Mesendoderm (in vitro differentiated cells): ENCODE data around the gene STXBP1.

Experiments
- DNase-seq: peaks from one replicate; pipeline ENCODE4 v3.0.0; 2013
- H2AK5ac ChIP-seq: 2 replicates; pipeline ENCODE4 v1.6.1; 2013; ENCODE audit warnings: low read length, inconsistent platforms
- H2BK120ac ChIP-seq: 2 replicates; pipeline ENCODE4 v1.6.1; 2013; ENCODE audit warnings: low read depth, mild to moderate bottlenecking, low read length, moderate library complexity, mixed read lengths
- H2BK15ac ChIP-seq: replicated peaks from 2 replicates; pipeline ENCODE4 v1.6.1; 2013; ENCODE audit warnings: low read depth, mild to moderate bottlenecking, moderate library complexity
- H2BK5ac ChIP-seq: 2 replicates; pipeline ENCODE4 v1.6.1; 2013; ENCODE audit warnings: low read length, inconsistent platforms
- H3K18ac ChIP-seq: 2 replicates; pipeline ENCODE4 v1.6.1; 2013; ENCODE audit warnings: mild to moderate bottlenecking, low read length, mixed read lengths
- H3K23ac ChIP-seq: one replicate; pipeline ENCODE4 v1.6.1; 2013; ENCODE audit warnings: low read length
- H3K27ac ChIP-seq: 2 replicates; pipeline ENCODE4 v1.5.1; 2013; ENCODE audit warnings: low read depth, mild to moderate bottlenecking, inconsistent platforms, low read length, moderate library complexity
- H3K27me3 ChIP-seq: 2 replicates; pipeline ENCODE4 v1.6.1; 2013; ENCODE audit warnings: low read length, control low read depth, mild to moderate bottlenecking, inconsistent platforms; ENCODE audit not compliant: insufficient read depth, poor library complexity
- H3K36me3 ChIP-seq: 2 replicates; pipeline ENCODE4 v1.6.1; 2013; ENCODE audit warnings: low read length, inconsistent platforms; ENCODE audit not compliant: control insufficient read depth, insufficient read depth
- H3K4ac ChIP-seq: one replicate; pipeline ENCODE4 v1.6.1; 2013; ENCODE audit warnings: low read depth, mild to moderate bottlenecking, low read length, moderate library complexity
- H3K4me1 ChIP-seq: 2 replicates; pipeline ENCODE4 v1.6.1; 2013; ENCODE audit warnings: low read depth, low read length, inconsistent platforms; ENCODE audit not compliant: control insufficient read depth
- H3K4me2 ChIP-seq: 2 replicates; pipeline ENCODE4 v1.6.1; 2013; ENCODE audit warnings: low read length
- H3K4me3 ChIP-seq: 2 replicates; pipeline ENCODE4 v1.5.1; 2013; ENCODE audit warnings: mild to moderate bottlenecking, low read length
- H3K56ac ChIP-seq: one replicate; pipeline ENCODE4 v1.6.1; 2013; ENCODE audit warnings: low read length
- H3K79me1 ChIP-seq: 2 replicates; pipeline ENCODE4 v1.6.1; 2013; ENCODE audit warnings: low read length, inconsistent platforms
- H3K79me2 ChIP-seq: 2 replicates; pipeline ENCODE4 v1.6.1; 2013; ENCODE audit warnings: mild to moderate bottlenecking, low read length; ENCODE audit not compliant: control insufficient read depth, insufficient read depth
- H3K9ac ChIP-seq: 2 replicates; pipeline ENCODE4 v1.6.1; 2013; ENCODE audit warnings: low read length, inconsistent platforms
- H4K5ac ChIP-seq: one replicate; pipeline ENCODE4 v1.6.1; 2013; ENCODE audit warnings: low read length
- H4K8ac ChIP-seq: one replicate; pipeline ENCODE4 v1.6.1; 2013; ENCODE audit warnings: low read depth, mild to moderate bottlenecking, control low read depth, low read length, moderate library complexity
- WGBS: extraction: QIAGEN DNeasy Blood & Tissue Kit; methylation state at CpG from one replicate; pipeline ENCODE4 v1.1.7; 2013; ENCODE audit warnings: low lambda C conversion rate, missing lambda C conversion rate; ENCODE audit not compliant: insufficient coverage; ENCODE audit errors: extremely low coverage; 5-methylcytosine and 5-hydroxymethylcytosine counted together

The STXBP1 gene

DNA sequence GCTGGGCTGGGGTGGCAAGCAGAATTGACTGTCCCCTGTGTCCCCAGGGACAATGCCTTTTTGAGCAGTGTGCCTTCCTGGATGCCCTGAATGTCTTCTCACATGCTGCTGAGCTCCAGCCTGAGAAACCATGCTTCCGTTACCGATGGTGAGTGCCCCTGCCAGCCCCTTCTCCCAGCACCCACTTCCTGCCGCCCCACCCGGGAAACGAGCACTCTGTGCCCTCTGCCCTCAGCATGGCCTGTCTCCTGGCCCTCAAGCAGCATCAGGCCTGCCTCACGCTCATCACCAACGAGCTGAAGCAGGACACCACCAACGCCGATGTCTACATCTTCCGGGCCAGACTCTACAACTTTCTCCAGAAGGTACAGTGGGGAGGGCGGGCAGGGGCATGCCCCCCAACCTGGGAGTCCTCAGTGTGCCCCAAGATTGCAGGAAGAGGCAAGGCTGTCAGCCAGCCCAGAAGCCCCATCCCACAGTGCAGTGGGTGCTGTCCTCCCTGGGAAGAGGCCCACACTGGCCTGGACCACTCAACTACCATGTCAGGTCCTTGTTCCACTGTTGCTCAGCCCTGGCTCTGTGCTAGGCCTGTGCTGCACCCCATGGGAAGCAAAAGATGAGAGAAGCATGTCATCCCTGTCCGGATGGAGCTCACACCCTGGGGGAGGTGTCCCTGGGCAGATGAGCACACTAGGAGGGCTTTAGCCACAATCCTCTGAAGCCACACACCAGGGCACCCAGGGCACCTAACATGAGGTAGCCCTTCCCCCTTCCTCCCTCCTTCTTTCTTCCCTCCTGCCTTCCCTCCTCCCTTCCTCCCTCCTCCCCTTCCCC lies 108.2 kb downstream of the STXBP1 start:
- Histone ChIP-seq H3K27me3 (no peaks in the 10 kb centered on the region), H3K4me3 (no peak overlapping the region), H4K5ac (no peak overlapping the region), H2BK5ac (no peak overlapping the region), H3K4ac (no peak overlapping the region), H2AK5ac (no peak overlapping the region), H2BK15ac (no peak overlapping the region), H3K79me1 (no peaks in the 10 kb centered on the region), H3K18ac (no peak overlapping the region), H3K23ac (no peak overlapping the region), H3K4me2 (no peak overlapping the region), H3K36me3 (no peaks in the 10 kb centered on the region), H3K27ac (no peak overlapping the region), H4K8ac (no peak overlapping the region), H2BK120ac (no peak overlapping the region), H3K4me1 (no peaks in the 10 kb centered on the region), H3K9ac (no peak overlapping the region), H3K56ac (no peak overlapping the region), H3K79me2 (no peaks in the 10 kb centered on the region)
- DNase-seq: no peak
- no CpG with 5 or more reads among the region's 12 CpGs for WGBS

DNA sequence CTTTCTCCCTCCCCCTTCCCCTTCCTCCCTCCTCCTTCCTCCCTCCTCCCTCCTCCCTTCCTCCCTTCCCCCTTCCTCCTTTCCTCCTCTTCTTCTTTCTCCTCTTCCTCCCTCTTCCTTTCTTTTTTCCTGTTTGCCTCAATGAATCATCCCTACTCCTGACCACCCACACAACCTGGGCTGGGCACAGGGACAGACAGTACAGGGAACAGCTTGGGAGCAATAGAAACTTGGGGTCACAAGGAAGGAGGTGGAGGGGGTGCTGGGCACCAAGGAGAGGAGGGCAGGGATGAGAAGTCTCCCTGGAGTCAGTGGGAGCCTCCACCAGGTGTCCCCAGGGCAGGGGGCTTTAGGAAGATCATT lies 108.8 kb downstream of the STXBP1 start:
- H4K8ac ChIP-seq: no peak overlapping the region
- H3K79me1 ChIP-seq: no peaks in the 10 kb centered on the region
- no peak overlapping the region for H4K5ac ChIP-seq
- no peak for DNase-seq
- no peak overlapping the region for H3K18ac ChIP-seq
- no peaks in the 10 kb centered on the region for H3K36me3 ChIP-seq
- no peak overlapping the region for H3K27ac ChIP-seq
- no peaks in the 10 kb centered on the region for H3K79me2 ChIP-seq
- no peak overlapping the region for H3K4me3 ChIP-seq
- no peak overlapping the region for H2AK5ac ChIP-seq
- H2BK15ac ChIP-seq: no peak overlapping the region
- no peaks in the 10 kb centered on the region for H3K4me1 ChIP-seq
- H2BK5ac ChIP-seq: no peak overlapping the region
- no peak overlapping the region for H3K4me2 ChIP-seq
- H3K9ac ChIP-seq: no peak overlapping the region
- H3K23ac ChIP-seq: no peak overlapping the region
- H3K4ac ChIP-seq: no peak overlapping the region
- no peak overlapping the region for H3K56ac ChIP-seq
- no peaks in the 10 kb centered on the region for H3K27me3 ChIP-seq
- no peak overlapping the region for H2BK120ac ChIP-seq

GRCh38 chr9:127721391-127721821 lies 109.3 kb downstream of the STXBP1 start:
- Histone ChIP-seq H3K56ac (no peak overlapping the region), H3K27me3 (no peaks in the 10 kb centered on the region), H3K23ac (no peak overlapping the region), H2AK5ac (no peak overlapping the region), H2BK120ac (no peak overlapping the region), H3K79me2 (no peaks in the 10 kb centered on the region), H3K9ac (no peak overlapping the region), H4K5ac (no peak overlapping the region), H4K8ac (no peak overlapping the region), H3K18ac (no peak overlapping the region), H3K79me1 (no peaks in the 10 kb centered on the region), H2BK15ac (no peak overlapping the region), H2BK5ac (no peak overlapping the region), H3K4me1 (no peaks in the 10 kb centered on the region), H3K27ac (no peak overlapping the region), H3K4me3 (no peak overlapping the region), H3K4ac (no peak overlapping the region), H3K36me3 (no peaks in the 10 kb centered on the region), H3K4me2 (no peak overlapping the region)
- WGBS: no CpG with 5 or more reads among the region's 11 CpGs
- DNase-seq: no peak

GRCh38 chr9:127722055-127722745 lies 110.1 kb downstream of the STXBP1 start:
- Histone ChIP-seq H3K4ac (no peak overlapping the region), H3K4me2 (no peak overlapping the region), H2BK15ac (no peak overlapping the region), H3K79me1 (no peaks in the 10 kb centered on the region), H2BK120ac (no peak overlapping the region), H3K4me1 (no peaks in the 10 kb centered on the region), H3K9ac (no peak overlapping the region), H3K79me2 (no peaks in the 10 kb centered on the region), H3K27ac (no peak overlapping the region), H4K8ac (no peak overlapping the region), H4K5ac (no peak overlapping the region), H3K23ac (no peak overlapping the region), H3K56ac (no peak overlapping the region), H3K18ac (no peak overlapping the region), H2AK5ac (no peak overlapping the region), H3K4me3 (no peak overlapping the region), H3K27me3 (no peaks in the 10 kb centered on the region), H3K36me3 (no peaks in the 10 kb centered on the region), H2BK5ac (no peak overlapping the region)
- WGBS: no CpG with 5 or more reads among the region's 12 CpGs
- no peak for DNase-seq

DNA sequence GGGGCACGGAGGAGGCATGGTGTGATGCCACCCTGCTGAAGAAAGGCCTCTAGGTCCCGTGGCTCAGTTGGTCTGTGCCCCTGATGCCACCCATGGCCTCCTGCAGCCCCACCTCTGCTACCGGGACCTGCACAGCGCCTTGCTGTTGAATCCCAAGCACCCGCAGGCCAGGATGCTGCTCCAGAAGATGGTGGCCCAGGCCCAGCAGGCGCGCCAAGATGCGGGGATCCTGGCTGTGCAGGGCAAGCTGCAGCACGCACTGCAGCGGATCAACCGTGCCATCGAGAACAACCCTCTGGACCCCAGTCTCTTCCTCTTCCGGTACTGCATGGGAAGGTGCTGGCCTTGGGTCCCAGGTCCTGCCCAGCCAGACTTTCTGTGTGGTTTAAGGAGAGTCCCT lies 110.9 kb downstream of the STXBP1 start:
- Histone ChIP-seq H3K18ac (no peak overlapping the region), H3K4ac (no peak overlapping the region), H3K36me3 (no peaks in the 10 kb centered on the region), H3K23ac (no peak overlapping the region), H4K5ac (no peak overlapping the region), H3K9ac (no peak overlapping the region), H3K79me2 (no peaks in the 10 kb centered on the region), H2BK5ac (no peak overlapping the region), H4K8ac (no peak overlapping the region), H3K4me3 (no peak overlapping the region), H3K79me1 (no peaks in the 10 kb centered on the region), H3K4me2 (no peak overlapping the region), H3K27me3 (no peaks in the 10 kb centered on the region), H2BK120ac (no peak overlapping the region), H2AK5ac (no peak overlapping the region), H3K27ac (no peak overlapping the region), H2BK15ac (no peak overlapping the region), H3K56ac (no peak overlapping the region), H3K4me1 (no peaks in the 10 kb centered on the region)
- WGBS: no CpG with 5 or more reads among the region's 13 CpGs
- no peak for DNase-seq
